ENCODE data around the gene PIGZ.

PIGZ gene

DNA sequence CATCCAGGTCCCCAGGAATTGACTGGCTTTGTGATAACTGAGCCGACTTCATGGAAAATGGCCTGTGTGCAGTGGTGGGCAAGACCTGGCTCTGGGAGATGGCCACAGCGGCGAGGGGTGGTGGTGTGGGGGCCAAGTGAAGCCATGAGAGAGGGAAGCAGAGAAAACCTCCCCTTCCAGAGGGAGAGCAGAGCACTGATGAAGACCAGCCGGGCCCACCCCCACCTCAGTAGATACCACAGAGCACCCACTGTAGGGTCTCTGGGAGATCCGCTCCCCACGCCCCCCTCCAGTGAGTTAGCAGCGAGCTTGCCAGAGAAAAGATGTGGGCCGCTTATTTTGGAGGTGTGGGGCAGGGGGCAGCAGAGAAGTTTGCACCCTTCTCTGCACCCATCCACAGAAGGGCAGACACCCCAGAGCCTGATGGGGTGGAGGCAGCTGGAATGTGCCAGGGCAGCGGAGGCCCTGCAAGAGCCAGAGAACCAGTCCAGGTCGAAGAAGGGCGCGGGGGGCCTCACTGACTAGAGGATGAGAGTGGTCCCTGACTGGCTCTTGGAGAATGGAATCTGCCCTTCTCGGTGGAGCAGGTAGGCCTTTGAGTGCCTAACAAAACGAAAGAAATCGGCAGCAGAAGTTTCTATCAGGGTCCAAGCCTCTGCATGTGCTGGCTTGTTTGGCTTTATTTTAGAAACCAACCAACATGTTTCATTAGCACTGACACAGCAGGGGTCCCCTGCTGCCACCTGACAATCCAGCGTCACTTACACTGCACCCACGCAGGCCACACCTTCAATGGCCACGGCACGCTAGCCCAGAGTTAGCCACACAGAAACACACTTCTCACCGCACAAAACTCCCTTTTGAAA is 32.7 kb upstream of the PIGZ start:
- no peak for DNase-seq

DNA sequence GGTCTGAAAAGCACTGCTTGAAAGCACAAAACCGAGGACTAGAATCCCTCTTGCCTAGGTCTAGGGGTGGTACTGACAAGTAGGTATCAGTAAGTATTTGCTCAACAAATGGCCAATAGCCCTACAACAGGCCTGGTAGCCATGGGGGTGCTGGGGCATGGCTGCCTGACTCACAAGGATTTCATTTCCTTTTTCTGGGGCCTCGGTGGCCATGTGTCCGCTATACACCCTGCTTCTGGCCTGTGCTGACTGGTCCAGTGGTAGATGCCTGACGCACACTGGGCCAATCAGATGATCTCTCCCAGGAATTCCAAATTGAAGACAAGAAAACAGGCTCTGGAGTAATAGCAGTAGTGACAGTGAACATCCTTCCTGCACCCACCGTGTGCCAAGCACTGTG is 31.6 kb upstream of the PIGZ start:
- no peak for DNase-seq

DNA sequence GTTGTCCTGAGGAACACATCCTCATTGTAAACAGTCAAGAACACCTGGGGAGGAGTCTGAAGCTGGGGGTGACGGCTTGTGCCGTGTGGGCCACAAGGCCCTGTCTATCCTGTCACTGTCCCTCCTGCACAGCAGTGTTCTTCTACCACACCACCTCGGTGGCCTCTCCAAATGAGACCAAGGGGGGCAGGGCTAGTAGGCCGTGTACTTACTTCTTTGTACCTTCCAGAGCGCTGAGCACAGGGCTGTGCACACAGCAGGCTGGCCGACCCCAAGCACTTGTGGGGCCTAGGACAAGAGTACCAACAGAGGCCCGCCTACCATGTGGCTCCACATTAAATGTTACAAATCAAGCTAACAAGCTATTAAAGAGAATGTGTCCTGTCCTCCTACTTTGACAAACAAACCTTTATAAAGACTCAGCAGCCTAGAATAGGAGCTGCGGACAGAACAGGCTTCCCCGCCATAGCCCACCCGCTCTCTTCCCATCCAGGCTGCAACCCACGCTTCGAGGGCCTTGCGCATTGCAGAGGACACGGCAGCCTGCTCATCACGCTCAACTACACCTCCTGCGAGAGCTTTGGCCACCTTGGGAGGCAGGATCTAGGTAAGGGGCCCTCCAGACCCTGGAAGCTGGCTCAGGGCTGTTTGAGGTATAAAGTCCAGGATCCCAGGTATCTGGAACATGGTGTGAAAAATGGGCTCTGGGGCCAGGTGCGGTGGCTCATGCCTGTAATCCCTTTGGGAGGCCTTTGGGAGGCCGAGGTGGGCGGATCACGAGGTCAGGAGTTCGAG is 30.5 kb upstream of the PIGZ start:
- DNase-seq, result no peak

DNA sequence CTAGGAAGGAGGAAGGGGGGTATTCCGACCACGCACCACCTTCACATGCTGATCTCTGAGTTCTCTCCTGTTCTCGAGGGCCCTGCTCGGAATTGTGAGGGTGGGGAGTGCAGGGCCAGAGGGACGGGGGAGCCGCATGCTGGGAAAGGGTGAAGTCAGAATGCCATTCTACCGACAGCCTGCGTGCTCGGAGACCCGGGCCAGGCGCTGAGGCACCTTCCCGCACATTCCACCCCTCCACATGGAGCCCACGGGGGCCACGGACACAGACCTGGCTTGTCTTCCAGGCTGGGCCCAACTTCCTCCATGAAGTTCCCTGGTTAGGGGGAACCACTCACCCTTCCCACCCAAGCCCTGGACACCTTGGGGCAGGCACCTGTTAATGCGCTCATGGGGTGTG is 28.7 kb upstream of the PIGZ start:
- DNase-seq, result no peak

DNA sequence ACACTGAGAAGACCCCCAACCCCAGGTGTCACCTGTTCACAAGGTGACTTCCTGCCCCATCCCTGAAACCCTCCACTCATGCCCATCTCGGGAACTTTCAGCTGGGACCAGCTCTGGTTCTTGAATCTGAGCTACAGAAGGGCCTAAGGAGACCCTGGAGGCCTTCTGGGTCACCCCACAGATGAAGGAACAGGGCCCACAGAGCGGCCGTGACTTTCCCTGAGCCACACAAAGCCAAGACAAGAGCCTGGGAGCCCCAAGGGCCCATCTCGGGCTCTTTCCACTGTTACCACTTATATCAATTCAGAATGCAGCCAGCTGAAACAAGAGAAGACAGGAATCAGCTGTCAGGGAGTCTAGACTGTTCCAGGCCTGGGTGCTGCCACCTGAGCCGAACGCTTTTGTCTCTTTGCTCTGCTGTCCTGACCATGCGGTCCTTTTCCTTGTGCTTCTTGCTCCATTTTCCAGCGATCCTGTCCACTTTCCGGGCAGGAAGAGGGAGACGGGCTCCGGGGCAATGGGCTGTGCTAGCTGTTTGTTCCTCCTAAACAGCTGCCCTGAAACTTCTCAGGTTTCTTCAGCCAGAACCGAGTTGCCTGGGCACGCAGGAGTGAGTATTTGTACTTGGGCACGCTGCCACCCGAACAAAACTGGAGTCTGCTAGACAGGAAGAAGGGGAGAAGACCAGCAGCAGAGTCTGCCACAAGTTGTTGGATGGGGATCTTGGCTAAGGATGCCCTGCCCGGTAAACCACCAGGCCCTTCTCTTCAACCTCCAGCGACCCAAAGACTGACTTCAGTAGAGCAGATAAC is 28.0 kb upstream of the PIGZ start:
- peak in 1 of 2 experiments; percentile 40 for DNase-seq

DNA sequence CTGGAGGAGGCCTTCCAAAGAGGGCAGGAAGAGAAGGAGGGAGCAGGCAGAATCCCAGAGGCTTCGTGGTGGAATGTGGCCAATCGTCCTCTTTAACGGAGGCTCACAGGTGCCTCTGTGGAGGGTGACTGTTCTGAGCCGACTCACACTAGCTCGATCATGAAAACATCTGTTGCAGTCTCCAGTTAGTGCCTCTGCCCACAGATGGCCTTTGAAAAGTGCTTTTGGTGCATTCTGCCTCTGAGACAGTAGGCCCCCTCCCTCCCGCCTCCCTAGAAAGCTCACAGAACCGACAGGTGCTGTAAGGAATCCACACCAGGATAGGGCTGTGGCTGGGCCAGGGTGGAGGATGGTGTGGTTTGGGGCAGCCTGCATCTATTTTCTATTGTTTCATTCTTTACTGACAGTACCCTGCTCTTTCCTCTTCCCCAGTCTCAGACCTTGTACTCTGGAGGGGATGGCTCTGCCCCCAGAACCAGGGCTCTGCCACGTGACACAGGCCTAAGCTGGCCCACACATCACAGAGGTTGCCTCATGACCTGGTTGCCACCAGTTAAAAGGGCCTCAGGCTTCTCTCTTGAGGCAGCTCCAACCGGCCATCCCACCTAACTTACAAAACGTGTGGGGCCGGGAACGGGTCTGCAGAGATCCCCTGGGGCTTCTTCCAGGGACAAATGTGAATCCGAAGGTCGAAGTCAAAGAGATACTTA is 27.2 kb upstream of the PIGZ start:
- no peak for DNase-seq

DNA sequence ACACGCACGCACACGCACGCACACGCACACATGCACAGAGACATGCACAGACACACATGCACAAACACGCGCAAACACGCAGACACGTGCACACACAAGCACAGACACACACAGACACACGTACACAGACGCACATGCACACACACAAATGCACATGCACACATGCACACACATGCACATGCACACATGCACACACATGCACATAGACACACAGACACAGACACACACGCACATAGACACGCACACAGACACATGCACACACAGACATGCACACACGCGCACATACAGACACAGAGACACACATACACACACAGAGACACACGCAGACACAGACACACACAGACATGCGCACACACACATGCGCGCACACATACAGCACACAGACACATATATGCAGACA is 26.4 kb upstream of the PIGZ start:
- no peak for DNase-seq

DNA sequence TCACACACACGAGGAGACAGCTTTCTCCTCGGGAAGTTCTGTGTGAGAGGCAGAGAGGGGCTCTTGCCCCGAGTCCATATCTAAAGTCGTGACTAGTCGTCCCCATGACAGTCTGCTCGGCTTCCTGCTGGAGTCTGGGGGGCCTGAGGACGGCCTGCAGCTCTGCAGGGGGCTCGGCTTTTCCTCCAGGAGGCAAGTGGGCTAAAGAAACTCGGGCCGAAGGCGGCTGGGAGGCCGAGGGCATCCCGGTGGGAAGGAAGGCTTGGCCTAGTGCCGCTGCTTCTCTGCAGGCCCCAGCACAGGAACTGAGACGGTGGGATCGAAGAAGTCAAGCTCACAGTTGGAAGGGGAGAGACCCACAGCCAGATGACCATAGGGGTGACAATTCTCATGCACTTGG is 25.4 kb upstream of the PIGZ start:
- DNase-seq, result no peak

DNA sequence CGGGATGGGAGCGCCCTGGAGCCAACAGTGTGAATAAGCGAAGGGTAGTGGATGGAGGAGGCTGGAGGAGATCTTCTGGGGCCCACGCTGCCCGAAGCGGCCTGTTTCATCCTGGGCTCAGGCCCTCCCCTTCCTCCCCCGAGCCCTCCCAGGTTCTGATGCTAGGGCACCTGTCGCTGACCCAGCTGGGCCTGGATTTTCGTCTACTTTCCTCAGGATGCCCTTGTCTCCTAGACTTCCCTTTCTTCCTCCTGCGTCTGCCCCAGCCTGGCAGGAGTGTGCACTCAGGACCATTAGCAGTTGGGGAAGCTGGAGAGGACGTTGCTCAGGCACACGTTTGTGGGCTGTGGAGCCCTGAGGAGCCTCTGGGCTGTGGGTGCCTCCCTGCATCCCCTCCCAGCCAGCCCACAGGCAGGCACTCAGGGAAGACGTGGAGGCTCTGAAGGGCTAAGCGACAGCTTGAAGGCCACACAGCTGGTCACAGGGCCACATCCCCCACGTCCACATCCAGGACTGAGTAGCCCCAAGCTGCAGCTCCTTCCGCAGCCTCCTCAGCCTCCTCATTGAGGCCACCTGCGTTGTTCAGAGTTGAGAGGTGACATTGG is 23.9 kb upstream of the PIGZ start:
- DNase-seq, result no peak

DNA sequence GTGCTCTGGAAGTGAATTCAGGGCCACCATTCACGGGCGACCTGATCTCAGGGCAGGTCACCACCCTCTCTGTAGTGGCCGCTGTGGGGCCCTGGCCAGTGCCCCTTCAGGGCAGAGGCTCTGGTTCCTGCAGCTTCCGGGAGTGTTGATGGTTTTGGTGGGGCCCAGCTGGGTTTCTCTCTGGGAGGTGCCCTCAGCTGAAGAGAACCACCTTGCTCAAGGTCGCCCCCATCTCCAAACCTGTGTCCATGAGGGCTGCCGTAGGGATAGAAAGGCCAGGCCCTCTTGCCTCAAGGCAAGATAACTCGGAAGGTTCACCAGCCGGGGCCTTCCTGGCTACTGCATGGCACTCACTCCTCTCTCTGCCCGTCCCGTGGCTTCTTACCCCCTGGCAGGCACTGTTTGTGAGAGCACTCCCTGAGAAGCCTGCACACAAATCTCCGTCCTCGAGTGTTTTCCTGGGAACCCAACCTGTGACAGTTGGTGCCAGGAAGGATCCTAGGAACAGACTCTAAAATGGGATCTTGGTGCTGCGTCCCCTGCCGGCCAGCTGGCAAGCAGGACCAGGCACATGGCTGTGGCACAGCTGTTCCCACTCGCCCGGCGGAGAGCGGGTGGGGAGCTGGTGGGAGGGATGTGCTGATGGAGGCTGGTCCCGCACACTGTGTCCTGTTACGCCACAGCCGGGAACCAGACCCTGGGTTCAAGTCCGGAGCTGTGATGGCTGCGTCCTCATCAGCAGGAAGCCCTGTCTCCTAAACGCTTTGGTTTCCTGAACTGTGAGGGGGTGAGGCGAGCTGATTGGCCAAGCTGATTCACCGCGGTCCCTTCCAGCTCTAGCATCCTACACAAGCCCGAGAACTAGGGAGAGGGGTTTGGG is 23.2 kb upstream of the PIGZ start:
- DNase-seq, result no peak

DNA sequence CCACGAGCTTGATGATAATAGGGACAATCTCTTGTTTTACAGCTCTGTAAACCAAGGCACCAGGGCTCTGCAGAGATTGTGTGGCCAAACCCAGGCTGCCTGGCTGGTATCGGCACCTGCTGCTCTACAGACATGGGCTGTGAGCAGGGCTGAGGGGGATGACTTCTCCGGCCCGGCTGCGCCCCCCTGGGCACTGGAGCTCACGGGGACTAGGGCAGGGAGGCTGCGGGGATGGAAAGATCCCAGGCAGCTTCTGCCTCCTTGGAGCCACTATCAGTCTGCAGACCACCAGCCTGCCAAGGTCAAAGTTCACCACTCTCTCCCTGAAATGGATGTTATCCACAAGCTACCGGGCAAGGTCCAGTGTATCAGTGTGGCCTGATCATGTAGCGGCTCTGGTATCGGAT is 22.0 kb upstream of the PIGZ start:
- DNase-seq, result no peak

DNA sequence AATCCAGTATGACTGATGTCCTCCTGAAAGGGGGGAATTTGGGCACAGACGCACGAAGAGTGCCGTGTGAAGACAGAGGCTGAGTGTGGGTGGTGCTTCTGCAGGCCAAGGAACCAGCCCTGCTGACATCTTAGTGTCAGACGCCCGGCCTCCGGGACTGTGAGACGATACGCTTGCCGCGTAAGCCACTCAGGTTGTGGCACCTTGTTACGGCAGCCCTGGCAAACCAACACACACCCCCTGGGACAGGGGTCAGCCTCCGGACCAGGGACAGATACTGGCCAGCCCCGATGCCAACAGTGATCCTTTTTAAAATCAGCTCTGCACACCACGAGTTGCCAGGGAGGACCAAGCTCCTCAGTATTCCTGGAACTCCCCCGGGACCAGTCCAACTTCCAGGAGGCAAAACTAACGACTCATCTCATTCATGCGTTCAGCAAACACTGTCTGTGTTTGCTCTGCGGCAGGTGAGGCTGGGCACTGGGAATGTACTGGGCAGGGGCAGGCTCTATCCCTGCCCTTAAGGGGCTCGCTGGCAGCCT is 21.2 kb upstream of the PIGZ start:
- peak in 1 of 2 experiments; percentile 40 for DNase-seq

DNA sequence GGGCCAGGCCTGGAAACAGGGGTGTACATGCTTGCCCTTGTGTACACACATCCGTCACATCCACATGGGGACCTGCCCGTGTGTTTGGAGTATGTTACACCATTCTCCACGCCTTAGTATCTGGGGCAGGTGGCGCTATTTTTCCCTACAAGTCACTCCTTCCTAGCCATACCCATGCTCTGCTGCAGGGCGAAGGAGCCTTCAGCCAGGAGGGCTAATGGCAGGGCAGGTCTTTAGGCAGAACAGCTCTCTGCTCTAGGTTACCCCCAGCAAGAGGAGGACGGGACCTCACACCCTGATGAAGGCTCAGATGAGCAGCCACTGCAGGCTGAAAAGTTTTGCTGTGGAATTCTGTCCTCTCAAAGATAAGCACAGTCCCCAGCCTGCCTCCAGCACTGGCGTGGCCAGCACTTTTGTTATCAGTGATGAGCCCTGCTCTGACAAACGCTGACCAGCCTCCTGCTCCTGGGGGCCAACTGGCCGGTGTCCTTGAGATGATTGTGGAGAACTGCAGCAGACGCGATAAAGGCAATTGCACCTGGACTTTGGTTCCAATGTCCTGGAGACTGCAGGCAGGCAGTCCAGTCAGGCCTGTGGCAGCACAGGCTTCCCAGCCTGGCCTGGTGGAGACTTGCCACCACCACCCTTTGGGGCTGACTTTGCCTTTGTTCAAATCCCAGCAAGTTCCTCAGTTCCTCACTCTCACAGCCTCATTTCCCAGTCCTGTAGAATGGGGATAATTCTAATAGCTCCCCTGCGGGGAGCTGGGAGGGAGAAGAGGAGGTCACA is 19.8 kb upstream of the PIGZ start:
- peak in 1 of 2 experiments; percentile 20 for DNase-seq

DNA sequence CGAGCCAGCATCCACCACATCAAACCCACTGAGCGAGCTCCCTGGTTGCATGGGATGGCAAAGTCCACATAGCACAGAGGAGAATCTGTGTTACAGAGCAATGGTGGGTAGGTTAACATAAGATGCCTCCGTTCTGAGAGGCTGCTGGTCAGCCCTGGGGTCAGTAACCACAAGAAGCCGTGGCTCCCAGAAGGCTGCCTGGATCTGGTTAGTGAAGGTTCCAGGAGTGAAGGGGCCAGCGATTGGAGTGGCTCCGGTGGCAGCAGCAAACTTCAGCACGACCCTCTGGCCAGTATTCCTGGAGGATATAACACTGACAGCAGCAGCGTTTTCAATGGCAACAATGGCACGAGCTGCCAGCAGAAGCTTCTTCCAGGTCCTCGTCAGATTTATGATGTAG is 18.4 kb upstream of the PIGZ start:
- DNase-seq, result no peak

DNA sequence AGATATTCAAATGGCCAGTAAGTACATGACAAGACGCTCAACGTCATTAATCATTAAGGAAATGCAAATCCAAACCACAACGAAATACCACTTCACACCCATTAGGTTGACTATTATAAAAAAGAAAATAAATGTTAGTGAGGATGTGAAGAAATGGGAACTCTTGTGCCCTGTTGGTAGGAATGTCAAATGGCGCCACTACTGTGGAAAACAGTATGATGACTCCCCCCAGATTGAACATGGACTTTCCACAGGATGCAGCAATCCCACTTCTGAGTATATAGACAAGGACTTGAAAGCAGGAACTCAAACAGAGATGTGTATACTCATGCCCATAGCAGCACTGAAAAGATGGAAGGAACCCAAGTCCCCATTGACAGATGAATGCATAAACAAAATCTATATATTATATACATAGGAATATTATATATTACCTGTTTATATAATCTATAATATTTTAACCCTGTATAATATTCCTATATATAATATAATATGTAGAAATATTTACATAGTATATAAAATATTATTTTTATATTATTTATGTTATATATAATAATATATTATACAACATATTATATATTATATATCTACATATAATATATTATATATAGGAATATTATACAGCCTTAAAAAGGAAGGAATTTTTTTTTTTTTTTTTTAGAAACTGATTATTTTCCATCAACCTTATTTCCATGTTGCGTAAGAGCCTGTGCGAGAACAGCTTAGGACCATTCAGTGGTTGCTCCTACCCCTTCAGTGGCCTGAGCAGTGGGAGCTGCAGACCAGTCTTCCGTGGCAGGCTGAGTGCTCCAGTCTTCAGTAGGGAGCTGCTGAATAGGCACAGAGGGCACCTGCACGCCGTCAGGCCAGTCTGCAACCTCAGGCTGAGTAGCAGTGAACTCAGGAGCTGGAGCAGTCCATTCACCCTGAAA is 17.6 kb upstream of the PIGZ start:
- DNase-seq, result no peak

DNA sequence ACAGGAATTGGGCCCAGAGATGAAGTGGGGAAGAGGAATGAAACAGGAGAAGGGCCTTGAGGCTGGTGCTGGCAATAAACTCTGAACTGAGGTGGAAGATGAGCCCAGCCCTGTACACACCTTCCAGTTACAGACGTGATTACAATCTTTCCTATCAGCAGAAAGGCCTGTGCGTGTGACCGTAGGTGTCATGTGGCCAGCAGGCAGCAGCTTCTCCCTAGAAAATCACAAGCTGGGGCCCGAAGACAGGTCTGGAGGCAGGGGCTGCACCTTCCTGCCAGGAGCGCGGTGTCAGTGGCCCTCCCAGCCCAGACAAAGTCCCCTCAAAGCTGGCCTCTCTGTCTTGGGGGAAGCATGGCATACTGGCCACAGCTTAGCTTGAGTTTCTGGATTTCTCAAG is 16.7 kb upstream of the PIGZ start:
- no peak for DNase-seq

DNA sequence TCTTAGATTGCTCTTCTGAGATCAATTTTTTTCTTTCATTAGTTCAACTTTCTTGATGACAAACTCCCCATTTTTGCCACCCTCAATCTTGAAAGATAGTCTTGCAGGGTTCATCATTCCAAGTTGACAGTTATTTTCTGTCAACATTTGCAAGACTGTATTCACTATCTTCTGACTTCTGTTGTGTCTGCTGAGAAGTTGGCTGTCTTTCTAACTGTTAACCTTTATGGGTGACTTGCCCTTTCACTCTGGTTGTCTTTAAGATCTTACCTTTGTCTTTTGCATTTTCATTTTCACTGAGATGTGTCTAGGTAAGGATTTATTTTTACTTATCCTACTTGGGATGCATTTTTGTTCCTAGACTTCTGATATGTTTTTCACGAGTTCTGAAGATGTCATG is 14.6 kb upstream of the PIGZ start:
- DNase-seq, result no peak

DNA sequence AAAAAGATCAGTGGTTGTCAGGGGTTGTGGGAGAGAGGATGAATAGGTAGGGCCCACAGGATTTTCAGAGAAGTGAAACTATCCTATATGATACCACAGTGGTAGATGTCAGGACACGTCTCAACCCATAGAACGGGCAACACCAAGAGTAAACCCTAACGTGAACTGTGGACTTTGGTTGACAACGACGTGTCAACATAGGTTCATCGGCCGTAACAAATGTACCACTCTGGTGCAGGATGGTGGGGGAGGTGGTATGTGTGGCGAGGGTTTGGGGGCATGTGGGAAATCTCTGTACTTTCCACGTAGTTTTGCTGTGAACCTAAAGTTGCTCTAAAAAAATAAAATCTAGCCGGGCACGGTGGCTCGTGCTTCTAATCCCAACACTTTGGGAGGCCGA is 13.0 kb upstream of the PIGZ start:
- DNase-seq, result no peak

DNA sequence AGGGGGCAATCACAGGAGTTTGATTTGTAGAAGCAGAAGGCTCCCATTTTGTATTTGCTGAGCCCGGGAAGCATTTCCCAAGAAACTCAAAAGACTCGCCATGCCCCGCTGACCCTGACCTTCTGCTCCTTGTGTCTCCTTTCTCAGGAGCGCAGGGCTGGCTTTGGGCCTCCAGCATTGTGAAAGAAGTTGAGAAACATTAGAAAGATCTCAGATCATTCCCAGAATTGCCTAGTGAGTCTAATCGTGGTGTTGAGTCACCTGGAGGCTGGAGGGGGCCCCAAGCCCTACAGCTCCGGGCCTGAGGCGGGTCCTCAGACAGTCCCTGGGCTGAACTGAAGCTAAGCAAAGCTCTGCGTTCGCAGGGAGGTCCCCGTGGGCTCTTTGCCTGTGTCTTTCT is 10.9 kb upstream of the PIGZ start:
- DNase-seq, result no peak
